ENCODE results near the gene CXCL8. TPM values are rescaled to one million over a fixed set of nuclear protein-coding genes. Genes with fewer than 3 reads are reported as not detected.

The CXCL8 gene
- polyA plus RNA-seq, 12 donors = 0.85 to 17.7 (median 5.7) TPM; not detected in 1

Other genes with a start within 250 kb of the CXCL8 start
- 1 to 10 TPM in 2 of 12 donors, under 1 TPM in 8, not detected in 2; 0.05 to 1.7 (median 0.31) TPM for gene RASSF6, start 120.1 kb upstream of the CXCL8 start, polyA plus RNA-seq (ENCODE audit: insufficient read length in 12 of 12)
- gene CXCL6, start 96.1 kb downstream of the CXCL8 start, polyA plus RNA-seq (ENCODE audit: insufficient read length in 12 of 12) = under 1 TPM in 5 of 12 donors, not detected in 7; 0.11 to 0.44 (median 0.22) TPM
- not detected for gene PF4V1, start 112.7 kb downstream of the CXCL8 start, polyA plus RNA-seq (ENCODE audit: insufficient read length in 12 of 12)
- under 1 TPM in 10 of 12 donors, not detected in 2; 0.15 to 0.81 (median 0.35) TPM for gene CXCL1, start 128.8 kb downstream of the CXCL8 start, polyA plus RNA-seq (ENCODE audit: insufficient read length in 12 of 12)
- 1 to 10 TPM in 5 of 12 donors, under 1 TPM in 5, not detected in 2; 0.38 to 2.7 (median 0.94) TPM for gene PF4, start 241.5 kb downstream of the CXCL8 start, polyA plus RNA-seq (ENCODE audit: insufficient read length in 12 of 12)
- gene PPBP, start 247.6 kb downstream of the CXCL8 start, polyA plus RNA-seq (ENCODE audit: insufficient read length in 12 of 12) = 1 to 10 TPM in 9 of 12 donors, under 1 TPM in 1, not detected in 2; 0.96 to 7.8 (median 3.1) TPM

Measured in muscle of arm (tissue), 12 donors.